OCI-LY1 (cell line): ENCODE results near the gene PTPRG.

ENCODE experiments used
- H2AFZ ChIP-seq: fragments of 200-600 bp; sonication (generic), shearing (Covaris generic); 2 replicates; pipeline ENCODE4 v1.6.0; 2014; ENCODE audit warnings: antibody characterized with exemption, mild to moderate bottlenecking, low read length
- H3F3A ChIP-seq: fragments of 200-600 bp; sonication (generic), shearing (Covaris generic); 2 replicates; pipeline ENCODE4 v1.6.0; 2014; ENCODE audit warnings: mild to moderate bottlenecking, antibody characterized with exemption, low read length, moderate library complexity; ENCODE audit not compliant: insufficient read depth
- H3K27ac ChIP-seq: fragments of 200-600 bp; sonication (generic); 2 replicates; pipeline ENCODE4 v1.5.1; 2014; ENCODE audit warnings: low read length, mixed run types, mild to moderate bottlenecking, low read depth; ENCODE audit not compliant: poor library complexity, severe bottlenecking
- H3K27me3 ChIP-seq: fragments of 200-600 bp; sonication (generic); 2 replicates; pipeline ENCODE4 v1.6.0; 2014; ENCODE audit warnings: antibody characterized with exemption, mild to moderate bottlenecking, low read length, moderate library complexity; ENCODE audit not compliant: insufficient read depth
- H3K36me3 ChIP-seq: fragments of 200-600 bp; sonication (generic); 2 replicates; pipeline ENCODE4 v1.6.1; 2014; ENCODE audit warnings: mild to moderate bottlenecking, antibody characterized with exemption, low read length, moderate library complexity, mixed read lengths; ENCODE audit not compliant: insufficient read depth
- H3K4me1 ChIP-seq: fragments of 200-600 bp; sonication (generic); 2 replicates; pipeline ENCODE4 v1.5.1; 2014; ENCODE audit warnings: mild to moderate bottlenecking, low read length, moderate library complexity; ENCODE audit not compliant: insufficient read depth, severe bottlenecking
- H3K4me2 ChIP-seq: fragments of 200-600 bp; sonication (generic), shearing (Covaris generic); 2 replicates; pipeline ENCODE4 v1.6.1; 2014; ENCODE audit warnings: low read length
- H3K4me3 ChIP-seq: fragments of 200-600 bp; sonication (generic); 2 replicates; pipeline ENCODE4 v1.5.1; 2014; ENCODE audit warnings: low read length, low read depth, mild to moderate bottlenecking, mixed read lengths; ENCODE audit not compliant: poor library complexity, severe bottlenecking
- H3K79me2 ChIP-seq: fragments of 200-600 bp; shearing (Covaris generic); 2 replicates; pipeline ENCODE4 v1.6.1; 2016; ENCODE audit warnings: mixed run types, low read length, mixed read lengths; ENCODE audit not compliant: insufficient read depth
- H3K9ac ChIP-seq: fragments of 200-600 bp; sonication (generic), shearing (Covaris generic); 2 replicates; pipeline ENCODE4 v1.6.1; 2014; ENCODE audit warnings: mild to moderate bottlenecking, low read length, mixed read lengths
- H3K9me2 ChIP-seq: fragments of 200-600 bp; sonication (generic), shearing (Covaris generic); 2 replicates; pipeline ENCODE4 v1.6.1; 2014; ENCODE audit warnings: low read depth, mild to moderate bottlenecking, low read length, mixed read lengths
- H3K9me3 ChIP-seq: fragments of 200-600 bp; shearing (Covaris generic); 2 replicates; pipeline ENCODE4 v1.6.1; 2014; ENCODE audit warnings: low read length, mixed read lengths
- H4K20me1 ChIP-seq: fragments of 200-600 bp; sonication (generic), shearing (Covaris generic); 2 replicates; pipeline ENCODE4 v1.6.0; 2016; ENCODE audit warnings: mild to moderate bottlenecking, low read length; ENCODE audit not compliant: insufficient read depth
- EZH2 ChIP-seq: fragments of 200-600 bp; sonication (generic), shearing (Covaris generic); IDR thresholded peaks from 2 replicates; pipeline ENCODE4 v1.8.0; 2017; ENCODE audit warnings: borderline replicate concordance, mixed run types, mild to moderate bottlenecking, antibody characterized with exemption, low read length, moderate library complexity, mixed read lengths
- TF ChIP-seq, protein P1 (sequence below): fragments of 200-600 bp; sonication (generic), shearing (Covaris generic); IDR thresholded peaks from 2 replicates; pipeline ENCODE4 v1.5.1; 2017; ENCODE audit warnings: mild to moderate bottlenecking, antibody characterized with exemption, low read length, moderate library complexity, mixed read lengths

The PTPRG gene

DNA sequence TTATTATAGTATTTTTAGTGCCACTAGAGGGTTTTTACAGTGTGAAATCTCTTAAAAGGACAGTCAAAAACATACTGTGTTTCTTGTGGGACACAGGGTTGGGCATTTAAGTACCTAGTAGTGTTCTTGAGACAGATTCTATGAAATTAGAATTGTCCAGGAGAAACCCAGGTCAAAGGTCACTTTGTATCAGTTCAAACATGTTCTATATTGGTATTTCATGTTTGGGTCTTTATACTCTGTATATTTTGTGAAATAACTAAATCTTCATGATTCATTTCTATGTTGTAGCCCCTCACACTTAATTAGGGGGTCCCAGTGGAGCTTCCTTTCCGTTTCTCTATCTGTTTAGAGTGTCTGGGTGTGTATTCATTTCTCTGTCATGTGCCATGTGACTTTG, 171.6 kb downstream of the PTPRG start:
- Histone ChIP-seq H2AFZ (no peak overlapping the region), H3K27me3 (no peaks in the 10 kb centered on the region), H3K36me3 (no peaks in the 10 kb centered on the region), H3K4me1 (no peaks in the 10 kb centered on the region), H3K4me3 (no peak overlapping the region), H3K9me2 (no peaks in the 10 kb centered on the region), H3F3A (no peaks in the 10 kb centered on the region), H3K4me2 (no peak overlapping the region), H4K20me1 (no peaks in the 10 kb centered on the region), H3K27ac (no peak overlapping the region), H3K9me3 (no peaks in the 10 kb centered on the region), H3K79me2 (no peaks in the 10 kb centered on the region), H3K9ac (no peak overlapping the region)
- TF ChIP-seq EZH2, result no peak
- TF ChIP-seq, protein P1, sequence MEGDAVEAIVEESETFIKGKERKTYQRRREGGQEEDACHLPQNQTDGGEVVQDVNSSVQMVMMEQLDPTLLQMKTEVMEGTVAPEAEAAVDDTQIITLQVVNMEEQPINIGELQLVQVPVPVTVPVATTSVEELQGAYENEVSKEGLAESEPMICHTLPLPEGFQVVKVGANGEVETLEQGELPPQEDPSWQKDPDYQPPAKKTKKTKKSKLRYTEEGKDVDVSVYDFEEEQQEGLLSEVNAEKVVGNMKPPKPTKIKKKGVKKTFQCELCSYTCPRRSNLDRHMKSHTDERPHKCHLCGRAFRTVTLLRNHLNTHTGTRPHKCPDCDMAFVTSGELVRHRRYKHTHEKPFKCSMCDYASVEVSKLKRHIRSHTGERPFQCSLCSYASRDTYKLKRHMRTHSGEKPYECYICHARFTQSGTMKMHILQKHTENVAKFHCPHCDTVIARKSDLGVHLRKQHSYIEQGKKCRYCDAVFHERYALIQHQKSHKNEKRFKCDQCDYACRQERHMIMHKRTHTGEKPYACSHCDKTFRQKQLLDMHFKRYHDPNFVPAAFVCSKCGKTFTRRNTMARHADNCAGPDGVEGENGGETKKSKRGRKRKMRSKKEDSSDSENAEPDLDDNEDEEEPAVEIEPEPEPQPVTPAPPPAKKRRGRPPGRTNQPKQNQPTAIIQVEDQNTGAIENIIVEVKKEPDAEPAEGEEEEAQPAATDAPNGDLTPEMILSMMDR, result no peak

GRCh38 chr3:61733876-61734275, 172.5 kb downstream of the PTPRG start:
- Histone ChIP-seq H3K4me1 (no peaks in the 10 kb centered on the region), H3K27ac (no peak overlapping the region), H3K4me2 (no peak overlapping the region), H3K36me3 (no peaks in the 10 kb centered on the region), H3K79me2 (no peaks in the 10 kb centered on the region), H3K27me3 (no peaks in the 10 kb centered on the region), H2AFZ (no peak overlapping the region), H4K20me1 (no peaks in the 10 kb centered on the region), H3K9ac (no peak overlapping the region), H3K9me2 (no peaks in the 10 kb centered on the region), H3K4me3 (no peak overlapping the region), H3F3A (no peaks in the 10 kb centered on the region), H3K9me3 (no peaks in the 10 kb centered on the region)
- no peak for TF ChIP-seq EZH2
- TF ChIP-seq, protein P1, result no peak

- H3K36me3 ChIP-seq, result no peaks in the 10 kb centered on the region
- H3K27me3 ChIP-seq, result no peaks in the 10 kb centered on the region
- no peaks in the 10 kb centered on the region for H3K9me3 ChIP-seq
- H4K20me1 ChIP-seq, result no peaks in the 10 kb centered on the region
- H3K4me2 ChIP-seq, result no peak overlapping the region
- H3K4me1 ChIP-seq, result no peaks in the 10 kb centered on the region
- no peaks in the 10 kb centered on the region for H3K9me2 ChIP-seq
- H3K27ac ChIP-seq, result no peak overlapping the region
- no peaks in the 10 kb centered on the region for H3F3A ChIP-seq
- H2AFZ ChIP-seq, result no peak overlapping the region
- TF ChIP-seq, protein P1, result no peak
- TF ChIP-seq EZH2, result no peak
- no peaks in the 10 kb centered on the region for H3K79me2 ChIP-seq
- H3K4me3 ChIP-seq, result no peak overlapping the region
- H3K9ac ChIP-seq, result no peak overlapping the region
These were observed 173.6 kb downstream of the PTPRG start for GRCh38 chr3:61734749-61735686.
